ENCODE results near the gene ATP13A1.

DNA sequence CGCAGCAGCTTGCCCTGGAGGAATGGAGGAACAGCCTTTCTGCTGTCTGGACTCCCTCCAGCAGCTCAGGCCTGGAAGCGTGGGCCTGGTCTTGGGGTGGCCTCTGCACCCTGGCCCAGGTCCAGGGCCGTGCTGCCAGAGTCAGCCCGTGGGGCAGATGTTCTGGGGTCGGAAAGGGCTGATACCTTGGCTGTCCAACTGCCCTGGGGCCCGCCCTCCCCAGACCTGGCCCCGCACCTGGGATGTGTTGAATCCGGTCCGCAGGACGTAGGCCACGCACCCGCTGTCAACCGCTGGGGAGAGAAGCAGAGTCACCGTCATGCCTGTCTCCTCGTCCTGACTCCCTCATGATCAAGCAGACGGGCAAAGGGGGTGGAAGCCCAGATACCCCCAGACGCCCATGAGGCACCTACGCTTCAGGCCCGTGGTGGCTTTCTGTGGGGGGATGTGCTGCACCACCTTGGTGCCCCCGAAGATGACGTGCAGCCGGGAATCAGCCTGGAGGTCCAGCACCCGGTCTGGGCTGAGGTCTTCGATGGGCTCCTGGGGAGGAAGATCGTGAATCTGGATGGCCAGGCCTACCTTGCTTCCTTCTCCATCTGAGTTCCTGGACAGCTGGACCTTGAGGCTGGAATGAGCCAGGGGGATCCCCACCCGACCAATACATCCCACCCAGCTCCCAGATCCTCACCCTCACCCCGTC, 7.7 kb downstream of the ATP13A1 start:
- TF ChIP-seq POLR2A (IDR thresholded peaks at IDR 0.05) (no peak), EP300 (IDR thresholded peaks at IDR 0.05) (no peak), CTCF (IDR thresholded peaks at IDR 0.05) (no peak), POLR2AphosphoS5 (IDR thresholded peaks at IDR 0.05) (no peak)
